Measurements from ENCODE around the gene TBC1D22A.
"Not testable (repeated sequence)": the region's sequence is repeated elsewhere in the genome, so short reads cannot be mapped to it uniquely, and the experiment has no call there.

Gene TBC1D22A

GRCh38 chr22:46762238-46763050 lies at the start of gene TBC1D22A:
Gene TBC1D22A, plus strand, starts transcription at chr22:46762650. Its CDS starts 137 bp downstream, at chr22:46762787.
- peak; percentile 86 to 93 for DNase-seq (ENCODE audit: low read depth in 1 of 2, low spot score in 1 of 2)

DNA sequence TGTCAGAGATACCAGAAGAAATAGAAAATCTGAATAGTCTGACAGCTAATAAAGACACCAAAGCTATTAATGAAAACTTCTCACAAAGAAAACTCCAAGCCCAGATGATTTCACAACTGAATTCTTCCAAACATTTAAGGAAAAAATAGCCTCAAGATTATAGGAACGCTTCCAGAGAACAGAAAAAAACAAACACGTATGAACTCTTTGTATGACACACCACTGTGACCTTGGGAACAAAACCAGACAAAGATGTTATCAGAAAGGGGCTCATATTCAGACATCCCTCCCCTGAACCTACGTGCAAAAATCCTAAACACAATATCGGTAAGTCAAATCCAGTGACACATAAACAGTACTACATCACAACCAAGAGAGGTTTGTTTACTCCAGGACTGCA lies 47.9 kb upstream of the TBC1D22A start:
- no peak for DNase-seq (ENCODE audit: low read depth in 1 of 2, low spot score in 1 of 2)

DNA sequence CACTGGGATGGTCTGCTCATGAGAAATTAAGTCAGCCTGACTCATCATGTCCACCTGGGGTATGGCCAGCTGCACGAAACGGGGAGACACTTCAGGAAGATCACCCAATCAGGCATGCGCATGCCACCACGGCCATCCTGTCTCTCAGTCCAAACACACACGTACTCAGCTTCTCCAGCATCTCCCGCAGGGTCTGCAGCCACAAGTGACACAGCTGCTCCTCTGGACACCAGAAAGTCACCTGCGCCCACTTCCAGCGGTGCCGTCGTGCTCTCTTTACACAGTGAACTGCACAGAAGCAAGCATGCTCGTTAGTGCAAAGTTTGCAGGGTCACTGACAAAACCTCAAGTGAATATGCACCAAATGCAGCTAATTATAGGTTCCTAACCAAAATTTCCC lies 42.5 kb upstream of the TBC1D22A start:
- no peak for DNase-seq (ENCODE audit: low read depth in 1 of 2, low spot score in 1 of 2)

- DNase-seq (ENCODE audit: low read depth in 1 of 2, low spot score in 1 of 2) = no peak
Measured at GRCh38 chr22:46721501-46722085, 40.9 kb upstream of the TBC1D22A start.

GRCh38 chr22:46723882-46724281 lies 38.6 kb upstream of the TBC1D22A start:
- DNase-seq (ENCODE audit: low read depth in 1 of 2, low spot score in 1 of 2) = no peak

GRCh38 chr22:46725096-46725495 lies 37.4 kb upstream of the TBC1D22A start:
- DNase-seq (ENCODE audit: low read depth in 1 of 2, low spot score in 1 of 2) = no peak

GRCh38 chr22:46726066-46726985 lies 36.1 kb upstream of the TBC1D22A start:
- DNase-seq (ENCODE audit: low read depth in 1 of 2, low spot score in 1 of 2) = no peak

- DNase-seq (ENCODE audit: low read depth in 1 of 2, low spot score in 1 of 2) = no peak
Measured at GRCh38 chr22:46726986-46727317, 35.5 kb upstream of the TBC1D22A start.

DNA sequence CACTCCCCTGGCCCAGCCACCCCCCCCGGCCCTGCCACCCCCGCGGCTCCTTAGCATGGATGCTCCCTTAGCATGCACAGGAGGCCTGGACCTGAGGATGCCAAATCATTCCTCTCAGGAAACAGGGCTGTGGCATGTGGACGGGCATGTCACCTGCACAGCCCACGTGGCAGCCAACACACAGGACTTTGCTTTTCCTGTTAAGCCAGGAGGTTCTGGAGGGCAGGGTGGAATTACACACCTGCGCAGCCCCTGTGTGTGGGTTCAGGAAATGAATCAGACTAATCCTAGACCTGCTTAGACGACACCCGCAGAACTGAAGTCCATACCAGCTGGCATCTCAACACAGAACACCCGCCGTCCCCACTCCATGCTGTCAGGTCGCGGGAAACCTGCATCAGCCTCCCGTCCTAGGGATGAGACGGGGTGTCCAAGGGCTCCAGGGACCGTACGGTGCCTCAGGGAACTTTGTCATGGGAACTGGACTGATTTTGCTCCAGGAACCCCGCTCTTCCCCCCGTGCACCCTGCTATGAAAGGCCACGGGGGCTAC lies 34.6 kb upstream of the TBC1D22A start:
- no peak for DNase-seq (ENCODE audit: low read depth in 1 of 2, low spot score in 1 of 2)

DNA sequence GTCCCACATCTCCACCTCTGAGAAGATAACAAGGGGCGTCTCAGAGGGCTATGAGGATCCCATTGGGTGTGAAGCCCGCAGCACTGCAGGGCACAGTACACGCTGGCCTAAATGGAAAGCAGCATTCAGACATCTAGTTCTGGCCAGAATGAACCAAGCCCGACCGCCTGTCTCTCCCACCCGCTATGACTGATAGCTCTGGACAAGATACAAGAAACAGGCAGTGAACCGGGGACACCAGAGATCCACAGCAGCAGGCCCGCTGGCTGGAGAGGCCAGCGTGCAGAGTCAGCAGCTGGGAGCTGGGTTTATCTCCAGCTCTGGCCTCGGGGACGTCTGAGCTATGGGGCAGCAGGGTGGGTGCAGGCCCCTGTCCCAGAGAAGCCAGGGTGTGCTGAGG lies 34.0 kb upstream of the TBC1D22A start:
- DNase-seq (ENCODE audit: low read depth in 1 of 2, low spot score in 1 of 2) = no peak

GRCh38 chr22:46730568-46731245 lies 31.7 kb upstream of the TBC1D22A start:
- DNase-seq (ENCODE audit: low read depth in 1 of 2, low spot score in 1 of 2) = no peak

DNA sequence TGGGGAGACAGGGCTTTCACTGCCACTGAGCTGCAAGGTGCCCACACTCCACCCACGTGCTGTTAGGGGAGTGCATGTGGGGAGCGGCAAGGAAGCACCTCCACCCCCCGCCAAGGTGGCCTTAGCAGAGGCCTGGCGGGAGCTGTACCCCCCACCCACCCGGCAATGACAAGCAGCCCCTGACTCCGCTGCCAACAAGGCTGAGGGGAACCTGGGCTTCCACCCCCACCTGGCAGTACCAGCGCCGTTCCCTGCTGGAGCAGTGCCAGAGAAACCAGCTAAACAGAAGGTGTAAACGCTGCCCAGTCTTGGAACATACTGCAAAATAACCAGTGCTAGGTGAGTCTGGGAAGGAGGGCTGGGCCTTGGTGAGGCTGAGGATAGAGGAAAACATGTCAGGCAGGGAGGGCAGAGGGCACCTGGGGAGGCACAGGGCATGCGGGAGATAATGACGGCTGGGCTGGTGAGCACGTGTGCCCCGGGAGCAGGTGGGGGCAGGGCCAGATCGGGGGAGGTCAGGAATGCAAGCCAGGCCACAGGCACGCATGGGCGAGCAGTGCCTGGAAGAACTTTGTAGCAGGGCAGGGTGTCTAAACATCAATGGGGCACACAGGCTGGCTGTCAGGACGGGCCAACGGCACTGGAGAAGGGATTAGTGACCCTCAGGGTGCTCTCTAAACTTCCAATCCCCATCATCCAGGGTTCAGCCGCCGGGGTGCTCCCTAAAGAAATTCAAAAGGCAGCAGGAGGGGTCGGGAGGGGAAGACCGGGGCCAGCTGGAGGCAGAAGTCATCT lies 31.0 kb upstream of the TBC1D22A start:
- DNase-seq (ENCODE audit: low read depth in 1 of 2, low spot score in 1 of 2) = no peak

GRCh38 chr22:46732041-46732379 lies 30.4 kb upstream of the TBC1D22A start:
- no peak for DNase-seq (ENCODE audit: low read depth in 1 of 2, low spot score in 1 of 2)

DNA sequence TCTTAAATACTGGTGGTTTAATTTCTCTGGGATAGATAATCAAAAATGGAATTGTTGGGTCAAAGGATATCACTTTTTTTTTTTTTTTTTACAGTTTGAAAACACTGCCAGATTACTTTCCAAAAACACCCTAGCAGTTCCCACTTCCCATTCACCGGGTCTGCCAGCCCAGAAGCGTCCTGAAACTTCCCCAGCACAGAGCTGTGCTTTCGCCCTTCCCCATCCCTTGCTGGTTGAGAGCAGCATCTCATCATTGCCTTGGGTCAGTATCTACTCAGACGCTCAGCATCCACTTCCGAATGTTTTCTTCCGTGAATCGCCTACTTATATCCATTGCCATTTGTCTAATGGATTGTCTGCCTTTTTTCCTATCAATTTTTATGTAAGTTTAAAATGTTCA lies 29.9 kb upstream of the TBC1D22A start:
- no peak for DNase-seq (ENCODE audit: low read depth in 1 of 2, low spot score in 1 of 2)

GRCh38 chr22:46734213-46734722 lies 28.2 kb upstream of the TBC1D22A start:
- not testable (repeated sequence) for DNase-seq (ENCODE audit: low read depth in 1 of 2, low spot score in 1 of 2)

DNA sequence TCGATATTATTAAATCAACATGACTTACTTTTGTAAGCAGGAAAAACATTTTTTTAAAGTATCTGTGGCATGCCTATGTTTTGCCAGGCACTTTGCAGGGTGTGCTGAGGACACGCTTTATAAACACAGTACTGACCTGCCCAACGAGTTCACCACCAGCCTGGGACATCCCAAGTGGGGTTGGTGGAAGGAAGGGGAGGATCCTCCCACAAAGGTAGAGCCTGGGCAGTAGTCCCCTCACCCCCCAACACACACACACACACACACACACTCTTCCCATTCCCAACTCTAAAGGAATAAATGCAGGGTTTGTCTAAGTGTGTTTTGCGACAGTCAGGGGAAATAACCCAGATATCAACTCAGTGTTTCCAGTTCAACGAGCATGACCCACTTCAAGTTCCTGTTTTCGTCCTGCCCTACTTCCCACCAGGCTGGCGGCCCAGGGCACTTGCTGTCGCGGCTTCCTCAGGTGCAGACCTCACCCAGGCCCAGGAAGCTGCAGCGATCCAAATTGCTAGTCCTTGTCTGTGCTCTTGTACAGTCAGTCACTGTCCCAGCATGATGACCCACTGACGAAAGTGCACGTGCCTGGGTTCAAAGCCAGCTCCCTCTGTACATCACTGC lies 27.5 kb upstream of the TBC1D22A start:
- DNase-seq (ENCODE audit: low read depth in 1 of 2, low spot score in 1 of 2) = peak in 1 of 2 donors; percentile 52

DNA sequence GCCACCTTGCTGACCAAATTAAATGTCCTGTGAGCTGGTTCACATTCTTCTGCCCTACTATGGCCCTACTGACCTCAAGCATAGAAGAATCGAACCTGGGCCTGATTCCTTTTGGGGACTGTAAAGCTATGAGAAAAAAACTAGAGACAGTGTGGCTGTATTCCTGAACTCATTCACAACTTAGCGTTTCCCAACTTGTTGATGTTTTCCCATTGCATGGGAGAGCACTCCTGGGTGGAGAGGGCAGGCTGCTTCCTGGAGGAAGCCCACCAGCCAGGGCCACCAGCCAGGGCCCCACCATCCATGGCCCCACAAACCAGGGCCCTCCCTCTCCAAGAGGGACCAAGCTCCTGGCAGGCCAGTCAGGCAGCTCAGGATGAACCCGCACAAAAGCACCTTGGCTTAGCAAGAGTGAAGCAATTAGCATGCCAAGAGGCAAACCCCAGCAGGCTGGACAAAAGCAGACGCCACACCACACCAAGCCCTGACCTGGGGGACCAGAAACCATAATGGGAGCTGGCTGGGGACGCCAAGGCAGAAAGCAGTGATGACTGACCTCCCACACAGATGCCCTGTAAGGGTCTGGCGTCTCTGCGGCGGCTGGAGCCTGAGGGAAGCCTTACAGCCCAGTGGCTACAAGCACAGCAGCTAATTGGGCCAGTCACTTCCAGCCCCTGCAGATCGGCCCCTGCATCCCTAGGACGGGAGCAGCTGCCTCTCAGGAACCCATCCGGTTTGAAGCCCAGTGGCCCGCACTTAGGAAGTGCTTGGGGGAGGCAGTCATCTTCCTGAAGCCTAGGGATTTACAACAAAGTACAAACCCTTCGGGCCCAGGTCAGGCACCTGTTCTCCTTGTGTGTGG lies 26.5 kb upstream of the TBC1D22A start:
- no peak for DNase-seq (ENCODE audit: low read depth in 1 of 2, low spot score in 1 of 2)

- DNase-seq (ENCODE audit: low read depth in 1 of 2, low spot score in 1 of 2) = no peak
Measured at GRCh38 chr22:46736705-46737104, 25.7 kb upstream of the TBC1D22A start.
